ENCODE data around the gene DAPK1.

DNA sequence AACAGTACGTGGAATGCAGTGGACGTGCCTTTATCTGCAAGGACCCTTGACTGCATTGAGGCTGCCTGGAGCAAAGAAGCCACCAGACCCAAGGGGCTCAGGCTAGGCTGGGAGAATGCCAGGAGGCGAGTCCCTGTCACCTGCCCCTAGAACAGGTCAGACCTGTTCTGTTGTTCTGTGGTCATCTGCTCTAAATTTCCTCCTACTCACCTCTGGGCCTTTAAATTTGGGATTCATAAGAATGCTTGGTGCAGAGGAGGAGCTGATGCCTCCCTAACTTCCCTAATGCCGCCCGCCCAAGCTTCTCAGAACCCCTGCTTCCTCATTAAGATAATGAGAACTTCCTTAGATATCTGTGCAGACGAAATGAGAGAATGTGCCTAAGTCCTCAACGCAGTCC, 32.0 kb downstream of the DAPK1 start:
- TF ChIP-seq, protein P1, sequence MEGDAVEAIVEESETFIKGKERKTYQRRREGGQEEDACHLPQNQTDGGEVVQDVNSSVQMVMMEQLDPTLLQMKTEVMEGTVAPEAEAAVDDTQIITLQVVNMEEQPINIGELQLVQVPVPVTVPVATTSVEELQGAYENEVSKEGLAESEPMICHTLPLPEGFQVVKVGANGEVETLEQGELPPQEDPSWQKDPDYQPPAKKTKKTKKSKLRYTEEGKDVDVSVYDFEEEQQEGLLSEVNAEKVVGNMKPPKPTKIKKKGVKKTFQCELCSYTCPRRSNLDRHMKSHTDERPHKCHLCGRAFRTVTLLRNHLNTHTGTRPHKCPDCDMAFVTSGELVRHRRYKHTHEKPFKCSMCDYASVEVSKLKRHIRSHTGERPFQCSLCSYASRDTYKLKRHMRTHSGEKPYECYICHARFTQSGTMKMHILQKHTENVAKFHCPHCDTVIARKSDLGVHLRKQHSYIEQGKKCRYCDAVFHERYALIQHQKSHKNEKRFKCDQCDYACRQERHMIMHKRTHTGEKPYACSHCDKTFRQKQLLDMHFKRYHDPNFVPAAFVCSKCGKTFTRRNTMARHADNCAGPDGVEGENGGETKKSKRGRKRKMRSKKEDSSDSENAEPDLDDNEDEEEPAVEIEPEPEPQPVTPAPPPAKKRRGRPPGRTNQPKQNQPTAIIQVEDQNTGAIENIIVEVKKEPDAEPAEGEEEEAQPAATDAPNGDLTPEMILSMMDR (IDR thresholded peaks at IDR 0.05) = no peak
- TF ChIP-seq ZFX (IDR thresholded peaks at IDR 0.05; ENCODE audit: borderline replicate concordance) = no peak

All from 22Rv1 (cell line).